Measurements from ENCODE around the gene AMDHD1. TPM values are rescaled to one million over a fixed set of nuclear protein-coding genes. Genes with fewer than 3 reads are reported as not detected.

Gene AMDHD1
- total RNA-seq, 1 experiment from 2014 or later: 1.6 TPM

DNA sequence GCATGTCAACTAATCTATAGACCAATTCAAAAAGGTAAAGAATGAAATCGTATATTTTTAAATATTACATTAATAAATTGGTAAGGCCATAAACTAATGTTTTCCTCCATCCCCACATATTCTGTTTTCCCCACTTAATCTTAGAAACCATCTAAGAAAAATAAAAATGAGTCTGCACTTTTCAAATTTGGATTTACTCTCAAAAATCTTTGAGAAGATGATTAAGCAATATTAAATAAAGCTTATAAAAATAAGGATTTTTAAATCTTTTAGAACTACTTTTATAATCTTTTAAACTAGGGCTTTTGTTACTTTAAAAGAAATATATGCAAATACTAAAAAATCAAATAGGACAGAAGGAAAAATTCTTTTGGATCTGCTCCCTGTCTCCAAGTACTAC is 63.6 kb downstream of the AMDHD1 start (continued):
- TF ChIP-seq ZNF396 (CRISPR knock-in tag; IDR thresholded peaks at IDR 0.05; ENCODE audit: borderline replicate concordance) (no peak), AR (CRISPR knock-in tag; IDR thresholded peaks at IDR 0.05) (no peak), USF2 (CRISPR knock-in tag; IDR thresholded peaks at IDR 0.05) (no peak), SMAD3 (CRISPR knock-in tag; IDR thresholded peaks at IDR 0.05; ENCODE audit: borderline replicate concordance) (no peak), TP53 (CRISPR knock-in tag; IDR thresholded peaks at IDR 0.05) (no peak)
- TF ChIP-seq, protein P1, sequence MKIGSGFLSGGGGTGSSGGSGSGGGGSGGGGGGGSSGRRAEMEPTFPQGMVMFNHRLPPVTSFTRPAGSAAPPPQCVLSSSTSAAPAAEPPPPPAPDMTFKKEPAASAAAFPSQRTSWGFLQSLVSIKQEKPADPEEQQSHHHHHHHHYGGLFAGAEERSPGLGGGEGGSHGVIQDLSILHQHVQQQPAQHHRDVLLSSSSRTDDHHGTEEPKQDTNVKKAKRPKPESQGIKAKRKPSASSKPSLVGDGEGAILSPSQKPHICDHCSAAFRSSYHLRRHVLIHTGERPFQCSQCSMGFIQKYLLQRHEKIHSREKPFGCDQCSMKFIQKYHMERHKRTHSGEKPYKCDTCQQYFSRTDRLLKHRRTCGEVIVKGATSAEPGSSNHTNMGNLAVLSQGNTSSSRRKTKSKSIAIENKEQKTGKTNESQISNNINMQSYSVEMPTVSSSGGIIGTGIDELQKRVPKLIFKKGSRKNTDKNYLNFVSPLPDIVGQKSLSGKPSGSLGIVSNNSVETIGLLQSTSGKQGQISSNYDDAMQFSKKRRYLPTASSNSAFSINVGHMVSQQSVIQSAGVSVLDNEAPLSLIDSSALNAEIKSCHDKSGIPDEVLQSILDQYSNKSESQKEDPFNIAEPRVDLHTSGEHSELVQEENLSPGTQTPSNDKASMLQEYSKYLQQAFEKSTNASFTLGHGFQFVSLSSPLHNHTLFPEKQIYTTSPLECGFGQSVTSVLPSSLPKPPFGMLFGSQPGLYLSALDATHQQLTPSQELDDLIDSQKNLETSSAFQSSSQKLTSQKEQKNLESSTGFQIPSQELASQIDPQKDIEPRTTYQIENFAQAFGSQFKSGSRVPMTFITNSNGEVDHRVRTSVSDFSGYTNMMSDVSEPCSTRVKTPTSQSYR (CRISPR knock-in tag; IDR thresholded peaks at IDR 0.05): no peak

DNA sequence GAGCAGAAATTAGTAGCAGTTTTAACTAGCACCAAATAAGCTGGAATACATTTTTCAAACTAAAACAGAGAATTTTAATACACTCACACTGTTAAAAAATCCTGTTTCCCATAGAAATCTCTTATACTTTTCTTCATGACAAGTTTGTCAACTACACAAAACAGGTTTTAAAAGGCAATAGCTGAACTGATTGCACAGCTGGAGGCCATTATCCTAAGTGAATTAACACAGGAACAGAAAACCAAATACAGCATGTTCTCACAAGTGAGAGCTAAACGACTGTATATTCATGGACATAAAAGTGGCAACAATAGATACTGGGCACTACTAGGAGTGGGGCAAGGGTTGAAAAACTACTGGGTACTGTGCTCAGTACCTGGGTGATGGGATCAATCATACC is 64.6 kb downstream of the AMDHD1 start:
- Mint-ChIP-seq H3K4me1 (no peaks in the 10 kb centered on the region), H3K9me3 (no peaks in the 10 kb centered on the region), H3K27ac (no peak overlapping the region), H3K36me3 (peaks cover 67% of the 10 kb centered on the region), H3K27me3 (ENCODE audit: low read depth) (no peaks in the 10 kb centered on the region), H3K4me3 (no peak overlapping the region)
- no peak for DNase-seq (ENCODE audit: low spot score)
- POLR2A ChIA-PET: interaction anchor here (0.9 kb wide), 1 partner anchor 9 kb away, joined by 3 read pairs; no protein-coding TSS in a partner anchor
- CTCF ChIA-PET: no interaction called here
- no peak for ATAC-seq
- TF ChIP-seq E2F1 (CRISPR knock-in tag; IDR thresholded peaks at IDR 0.05): no peak
- TF ChIP-seq IRF2 (CRISPR knock-in tag; IDR thresholded peaks at IDR 0.05; ENCODE audit: borderline replicate concordance, low read depth): no peak
- no peak for TF ChIP-seq ZNF317 (CRISPR knock-in tag; IDR thresholded peaks at IDR 0.05; ENCODE audit: borderline replicate concordance, low read depth)
- TF ChIP-seq, protein P2, sequence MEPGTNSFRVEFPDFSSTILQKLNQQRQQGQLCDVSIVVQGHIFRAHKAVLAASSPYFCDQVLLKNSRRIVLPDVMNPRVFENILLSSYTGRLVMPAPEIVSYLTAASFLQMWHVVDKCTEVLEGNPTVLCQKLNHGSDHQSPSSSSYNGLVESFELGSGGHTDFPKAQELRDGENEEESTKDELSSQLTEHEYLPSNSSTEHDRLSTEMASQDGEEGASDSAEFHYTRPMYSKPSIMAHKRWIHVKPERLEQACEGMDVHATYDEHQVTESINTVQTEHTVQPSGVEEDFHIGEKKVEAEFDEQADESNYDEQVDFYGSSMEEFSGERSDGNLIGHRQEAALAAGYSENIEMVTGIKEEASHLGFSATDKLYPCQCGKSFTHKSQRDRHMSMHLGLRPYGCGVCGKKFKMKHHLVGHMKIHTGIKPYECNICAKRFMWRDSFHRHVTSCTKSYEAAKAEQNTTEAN (CRISPR knock-in tag; IDR thresholded peaks at IDR 0.05): no peak
- TF ChIP-seq ZNF671 (CRISPR knock-in tag; IDR thresholded peaks at IDR 0.05): no peak
- TF ChIP-seq, protein P3, sequence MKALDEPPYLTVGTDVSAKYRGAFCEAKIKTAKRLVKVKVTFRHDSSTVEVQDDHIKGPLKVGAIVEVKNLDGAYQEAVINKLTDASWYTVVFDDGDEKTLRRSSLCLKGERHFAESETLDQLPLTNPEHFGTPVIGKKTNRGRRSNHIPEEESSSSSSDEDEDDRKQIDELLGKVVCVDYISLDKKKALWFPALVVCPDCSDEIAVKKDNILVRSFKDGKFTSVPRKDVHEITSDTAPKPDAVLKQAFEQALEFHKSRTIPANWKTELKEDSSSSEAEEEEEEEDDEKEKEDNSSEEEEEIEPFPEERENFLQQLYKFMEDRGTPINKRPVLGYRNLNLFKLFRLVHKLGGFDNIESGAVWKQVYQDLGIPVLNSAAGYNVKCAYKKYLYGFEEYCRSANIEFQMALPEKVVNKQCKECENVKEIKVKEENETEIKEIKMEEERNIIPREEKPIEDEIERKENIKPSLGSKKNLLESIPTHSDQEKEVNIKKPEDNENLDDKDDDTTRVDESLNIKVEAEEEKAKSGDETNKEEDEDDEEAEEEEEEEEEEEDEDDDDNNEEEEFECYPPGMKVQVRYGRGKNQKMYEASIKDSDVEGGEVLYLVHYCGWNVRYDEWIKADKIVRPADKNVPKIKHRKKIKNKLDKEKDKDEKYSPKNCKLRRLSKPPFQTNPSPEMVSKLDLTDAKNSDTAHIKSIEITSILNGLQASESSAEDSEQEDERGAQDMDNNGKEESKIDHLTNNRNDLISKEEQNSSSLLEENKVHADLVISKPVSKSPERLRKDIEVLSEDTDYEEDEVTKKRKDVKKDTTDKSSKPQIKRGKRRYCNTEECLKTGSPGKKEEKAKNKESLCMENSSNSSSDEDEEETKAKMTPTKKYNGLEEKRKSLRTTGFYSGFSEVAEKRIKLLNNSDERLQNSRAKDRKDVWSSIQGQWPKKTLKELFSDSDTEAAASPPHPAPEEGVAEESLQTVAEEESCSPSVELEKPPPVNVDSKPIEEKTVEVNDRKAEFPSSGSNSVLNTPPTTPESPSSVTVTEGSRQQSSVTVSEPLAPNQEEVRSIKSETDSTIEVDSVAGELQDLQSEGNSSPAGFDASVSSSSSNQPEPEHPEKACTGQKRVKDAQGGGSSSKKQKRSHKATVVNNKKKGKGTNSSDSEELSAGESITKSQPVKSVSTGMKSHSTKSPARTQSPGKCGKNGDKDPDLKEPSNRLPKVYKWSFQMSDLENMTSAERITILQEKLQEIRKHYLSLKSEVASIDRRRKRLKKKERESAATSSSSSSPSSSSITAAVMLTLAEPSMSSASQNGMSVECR (CRISPR knock-in tag; IDR thresholded peaks at IDR 0.05; ENCODE audit: borderline replicate concordance): no peak
- no peak for TF ChIP-seq ZNF263 (CRISPR knock-in tag; IDR thresholded peaks at IDR 0.05; ENCODE audit: low read depth)
- TF ChIP-seq RELA (CRISPR knock-in tag; IDR thresholded peaks at IDR 0.05; ENCODE audit: borderline replicate concordance): no peak
- TF ChIP-seq ZBTB21 (CRISPR knock-in tag; IDR thresholded peaks at IDR 0.05; ENCODE audit: borderline replicate concordance): no peak
- TF ChIP-seq GTF2I (CRISPR knock-in tag; conservative IDR thresholded peaks at IDR 0.05): no peak
- no peak for TF ChIP-seq ATF1 (CRISPR knock-in tag; IDR thresholded peaks at IDR 0.05)
- no peak for TF ChIP-seq TEAD4 (CRISPR knock-in tag; IDR thresholded peaks at IDR 0.05)
- TF ChIP-seq, protein P1 (CRISPR knock-in tag; IDR thresholded peaks at IDR 0.05): no peak
